BLaER1 (cell line): Measurements from ENCODE around the gene SHB.
"Not testable (repeated sequence)": the region's sequence is repeated elsewhere in the genome, so short reads cannot be mapped to it uniquely, and the experiment has no call there.

Experiments used
- H3K27ac ChIP-seq: shearing (Covaris generic); formaldehyde crosslinking; 2 replicates; pipeline ENCODE4 v1.8.1; 2022
- H3K27me3 ChIP-seq: shearing (Covaris generic); formaldehyde crosslinking; 2 replicates; pipeline ENCODE4 v1.8.1; 2022
- H3K36me3 ChIP-seq: shearing (Covaris generic); formaldehyde crosslinking; 2 replicates; pipeline ENCODE4 v1.8.1; 2022
- H3K4me1 ChIP-seq: shearing (Covaris generic); formaldehyde crosslinking; 2 replicates; pipeline ENCODE4 v1.8.1; 2022
- H3K4me2 ChIP-seq: shearing (Covaris generic); formaldehyde crosslinking; 2 replicates; pipeline ENCODE4 v1.8.1; 2022
- H3K4me3 ChIP-seq: shearing (Covaris generic); formaldehyde crosslinking; 2 replicates; pipeline ENCODE4 v1.8.1; 2022
- H3K9ac ChIP-seq: shearing (Covaris generic); formaldehyde crosslinking; 2 replicates; pipeline ENCODE4 v1.8.1; 2022
- H3K9me3 ChIP-seq: shearing (Covaris generic); formaldehyde crosslinking; 2 replicates; pipeline ENCODE4 v1.8.1; 2022
- H4K20me1 ChIP-seq: shearing (Covaris generic); formaldehyde crosslinking; 2 replicates; pipeline ENCODE4 v1.8.1; 2022
- Cebpa-rat ChIP-seq: shearing (Covaris generic); IDR thresholded peaks from 2 replicates; pipeline ENCODE4 v1.8.1; 2022

The SHB gene

DNA sequence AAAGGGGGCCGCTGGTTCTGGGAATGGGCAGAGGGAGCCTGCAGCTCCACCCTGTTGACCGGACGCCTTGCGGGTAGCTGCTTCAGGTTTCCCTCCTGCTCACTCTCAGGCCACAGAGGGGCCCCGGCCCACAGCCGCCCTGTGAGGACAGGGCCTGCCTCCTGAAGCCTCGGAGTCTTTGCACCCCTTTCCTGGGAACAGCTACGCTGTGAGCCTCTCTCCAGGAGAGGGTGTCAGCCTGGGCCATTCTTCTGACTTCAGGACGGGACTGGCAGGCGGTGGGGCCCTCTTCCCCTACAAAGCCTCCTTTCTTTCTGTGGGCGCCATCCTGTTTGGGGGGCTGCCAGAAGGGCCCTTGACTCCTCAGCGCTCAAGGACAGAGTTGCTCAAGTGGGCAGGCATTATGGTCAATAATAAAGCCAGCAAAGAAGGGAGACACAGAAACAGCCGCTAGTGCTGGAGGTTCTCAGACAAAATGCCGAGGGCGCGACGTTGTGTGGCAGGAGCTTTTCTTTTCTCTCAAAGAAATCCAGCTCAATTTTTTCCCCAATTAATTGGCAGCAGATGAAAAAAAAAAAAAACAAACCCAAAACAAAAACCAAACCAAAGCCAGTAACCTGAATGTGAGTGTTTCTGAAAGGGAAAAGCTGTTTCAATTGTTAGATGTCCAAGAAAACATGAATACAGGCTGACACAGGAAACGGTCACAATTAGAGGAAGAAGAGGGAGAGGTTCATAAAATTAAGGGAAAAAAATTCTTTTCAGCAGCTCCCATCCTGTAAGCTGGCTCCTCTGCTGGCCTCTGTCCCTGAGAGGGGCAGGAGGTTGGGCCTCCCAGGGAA is 152.3 kb downstream of the SHB start:
- Histone ChIP-seq H3K27me3 (no peaks in the 10 kb centered on the region), H3K36me3 (no peaks in the 10 kb centered on the region), H3K4me2 (no peak overlapping the region), H3K4me3 (no peak overlapping the region), H3K27ac (no peak overlapping the region), H3K9ac (no peak overlapping the region), H4K20me1 (no peaks in the 10 kb centered on the region), H3K9me3 (no peaks in the 10 kb centered on the region), H3K4me1 (no peaks in the 10 kb centered on the region)
- TF ChIP-seq Cebpa-rat, result no peak

DNA sequence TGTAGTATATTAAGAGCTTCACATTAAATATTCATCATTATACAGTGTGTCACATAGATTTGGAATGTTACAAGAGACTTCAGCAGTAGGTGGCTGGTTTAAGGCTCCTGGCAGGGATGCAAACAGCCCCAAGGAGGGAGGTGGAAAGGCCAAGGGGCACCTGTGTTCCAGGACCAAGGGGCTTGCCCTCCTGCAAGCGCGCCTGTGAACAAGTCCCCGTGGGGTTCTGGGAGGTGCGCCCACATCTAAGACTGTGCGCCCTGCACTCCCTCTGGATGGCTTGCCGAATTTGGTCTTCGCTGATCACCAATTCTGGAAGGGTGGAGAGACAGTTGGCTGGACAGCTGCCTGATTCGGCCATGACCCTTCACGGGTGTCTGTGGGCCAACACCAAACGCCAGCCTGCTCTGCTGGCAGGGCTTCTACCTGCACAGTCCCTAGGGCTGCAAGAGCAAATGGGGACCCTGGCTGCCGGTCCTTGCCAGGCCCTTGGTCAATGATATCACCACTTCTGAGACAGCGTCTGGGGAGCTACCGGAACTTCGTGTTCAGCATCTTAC is 153.0 kb downstream of the SHB start:
- no peak overlapping the region for H3K27ac ChIP-seq
- TF ChIP-seq Cebpa-rat, result no peak

GRCh38 chr9:37914701-37915358 is 154.2 kb downstream of the SHB start:
- no peaks in the 10 kb centered on the region for H4K20me1 ChIP-seq
- no peaks in the 10 kb centered on the region for H3K9me3 ChIP-seq
- no peak overlapping the region for H3K27ac ChIP-seq
- H3K36me3 ChIP-seq, result no peaks in the 10 kb centered on the region
- H3K4me2 ChIP-seq, result no peak overlapping the region
- no peak overlapping the region for H3K9ac ChIP-seq
- H3K27me3 ChIP-seq, result no peaks in the 10 kb centered on the region
- no peak overlapping the region for H3K4me3 ChIP-seq
- H3K4me1 ChIP-seq, result no peaks in the 10 kb centered on the region
- no peak for TF ChIP-seq Cebpa-rat

More for the DNA sequence above, 153.0 kb downstream of the SHB start:
- no peak overlapping the region for H3K4me3 ChIP-seq
- H3K27me3 ChIP-seq, result no peaks in the 10 kb centered on the region
- no peak overlapping the region for H3K9ac ChIP-seq
- H4K20me1 ChIP-seq, result no peaks in the 10 kb centered on the region
- H3K4me1 ChIP-seq, result no peaks in the 10 kb centered on the region
- no peaks in the 10 kb centered on the region for H3K36me3 ChIP-seq
- H3K4me2 ChIP-seq, result no peak overlapping the region
- H3K9me3 ChIP-seq, result no peaks in the 10 kb centered on the region

DNA sequence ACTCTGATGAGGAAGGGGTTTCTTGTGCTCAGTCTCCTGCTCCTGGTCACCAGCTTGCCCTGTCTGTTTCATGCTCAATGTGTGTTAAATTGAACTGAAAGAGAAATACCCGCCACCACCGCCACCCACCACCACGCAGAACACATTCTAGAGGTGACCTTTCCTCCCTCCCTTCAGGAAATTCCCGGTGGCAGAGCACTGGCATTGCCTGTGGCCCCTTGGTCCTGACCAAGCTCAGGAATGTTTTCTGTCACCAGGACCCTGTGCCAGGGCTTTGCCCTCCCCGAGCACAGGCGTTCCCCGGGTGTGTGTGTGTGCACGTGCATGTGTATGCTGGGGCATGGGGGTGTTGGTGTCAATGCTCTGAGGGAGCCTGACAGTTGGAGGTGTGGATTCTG is 154.9 kb downstream of the SHB start:
- Histone ChIP-seq H3K9me3 (no peaks in the 10 kb centered on the region), H3K4me2 (no peak overlapping the region), H3K9ac (no peak overlapping the region), H3K4me1 (no peaks in the 10 kb centered on the region), H3K27ac (no peak overlapping the region), H3K4me3 (no peak overlapping the region), H3K27me3 (no peaks in the 10 kb centered on the region), H3K36me3 (no peaks in the 10 kb centered on the region), H4K20me1 (no peaks in the 10 kb centered on the region)
- TF ChIP-seq Cebpa-rat, result no peak

GRCh38 chr9:37913480-37914153 is 155.4 kb downstream of the SHB start:
- Histone ChIP-seq H3K4me3 (no peak overlapping the region), H3K27me3 (no peaks in the 10 kb centered on the region), H3K4me2 (peak overlapping the region; percentile 9; the same call in 1 of the 2 replicates), H3K4me1 (no peaks in the 10 kb centered on the region), H3K36me3 (no peaks in the 10 kb centered on the region), H3K27ac (no peak overlapping the region), H4K20me1 (no peaks in the 10 kb centered on the region), H3K9ac (no peak overlapping the region), H3K9me3 (no peaks in the 10 kb centered on the region)
- no peak for TF ChIP-seq Cebpa-rat

GRCh38 chr9:37911271-37911681 is 157.8 kb downstream of the SHB start:
- no peaks in the 10 kb centered on the region for H3K9me3 ChIP-seq
- no peak overlapping the region for H3K4me3 ChIP-seq
- no peak overlapping the region for H3K4me2 ChIP-seq
- no peaks in the 10 kb centered on the region for H3K36me3 ChIP-seq
- no peaks in the 10 kb centered on the region for H4K20me1 ChIP-seq
- no peaks in the 10 kb centered on the region for H3K4me1 ChIP-seq
- H3K27ac ChIP-seq, result no peak overlapping the region
- no peak overlapping the region for H3K9ac ChIP-seq
- no peak for TF ChIP-seq Cebpa-rat
- no peaks in the 10 kb centered on the region for H3K27me3 ChIP-seq

- Histone ChIP-seq H3K9me3 (no peaks in the 10 kb centered on the region), H4K20me1 (no peaks in the 10 kb centered on the region), H3K27me3 (no peaks in the 10 kb centered on the region), H3K36me3 (no peaks in the 10 kb centered on the region), H3K4me3 (no peak overlapping the region), H3K4me2 (no peak overlapping the region), H3K9ac (no peak overlapping the region), H3K4me1 (no peaks in the 10 kb centered on the region), H3K27ac (no peak overlapping the region)
- TF ChIP-seq Cebpa-rat, result no peak
Measured at GRCh38 chr9:37910271-37910670, 158.8 kb downstream of the SHB start.

DNA sequence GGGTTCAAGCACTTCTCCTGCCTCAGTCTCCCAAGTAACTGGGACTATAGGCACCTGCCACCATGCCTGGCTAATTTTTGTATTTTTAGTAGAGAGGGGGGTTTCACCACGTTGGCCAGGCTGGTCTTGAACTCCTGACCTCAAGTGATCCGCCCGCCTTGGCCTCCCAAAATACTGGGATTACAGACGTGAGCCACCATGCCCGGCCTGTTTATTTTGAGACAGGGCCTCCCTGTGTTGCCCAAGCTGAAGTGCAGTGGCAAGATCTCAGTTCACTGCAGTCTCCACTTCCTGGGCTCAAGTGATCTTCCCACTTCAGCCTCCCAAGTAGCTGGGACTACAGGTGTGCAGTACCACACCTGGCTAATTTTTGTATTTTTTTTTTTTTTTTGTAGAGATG is 159.2 kb downstream of the SHB start:
- not testable (repeated sequence) for H3K9me3 ChIP-seq, H3K9ac ChIP-seq, H4K20me1 ChIP-seq, H3K27ac ChIP-seq, H3K27me3 ChIP-seq, H3K36me3 ChIP-seq, H3K4me2 ChIP-seq, H3K4me1 ChIP-seq, H3K4me3 ChIP-seq

GRCh38 chr9:37909326-37909725 is 159.7 kb downstream of the SHB start:
- Histone ChIP-seq H3K4me3 (no peak overlapping the region), H4K20me1 (no peaks in the 10 kb centered on the region), H3K4me2 (no peak overlapping the region), H3K9me3 (no peaks in the 10 kb centered on the region), H3K4me1 (peaks cover 7% of the 10 kb centered on the region), H3K36me3 (no peaks in the 10 kb centered on the region), H3K27ac (no peak overlapping the region), H3K27me3 (no peaks in the 10 kb centered on the region), H3K9ac (no peak overlapping the region)
- no peak for TF ChIP-seq Cebpa-rat

- Histone ChIP-seq H3K4me1 (peaks cover 7% of the 10 kb centered on the region), H4K20me1 (no peaks in the 10 kb centered on the region), H3K4me3 (no peak overlapping the region), H3K36me3 (no peaks in the 10 kb centered on the region), H3K4me2 (no peak overlapping the region), H3K27ac (no peak overlapping the region), H3K9me3 (no peaks in the 10 kb centered on the region), H3K9ac (no peak overlapping the region), H3K27me3 (no peaks in the 10 kb centered on the region)
- 0 out of 2 replicates have a peak, but pooled peaks have one; percentile 12 for TF ChIP-seq Cebpa-rat
Measured at GRCh38 chr9:37908698-37909186, 160.3 kb downstream of the SHB start.
